Karpas-422 (cell line): ENCODE data around the gene RNF220. TPM values are rescaled to one million over a fixed set of nuclear protein-coding genes. Genes with fewer than 3 reads are reported as not detected.
A peak's percentile ranks its signal among the peaks of the same experiment; 100 is the strongest.

Experiments used
- DNase-seq: peaks from one replicate; pipeline ENCODE4 v3.0.0-alpha.2; 2015
- H2AFZ ChIP-seq: fragments of 200-600 bp; sonication (generic); 2 replicates; pipeline ENCODE4 v1.6.1; 2014; ENCODE audit warnings: antibody characterized with exemption, low read length, mixed read lengths
- H3K27ac ChIP-seq: fragments of 200-600 bp; sonication (generic); 2 replicates; pipeline ENCODE4 v1.5.1; 2014; ENCODE audit warnings: mild to moderate bottlenecking, low read length, moderate library complexity
- H3K27me3 ChIP-seq: fragments of 200-600 bp; sonication (generic); 2 replicates; pipeline ENCODE4 v1.6.1; 2014; ENCODE audit warnings: low read length, mixed read lengths
- H3K36me3 ChIP-seq: fragments of 200-600 bp; sonication (generic); 2 replicates; pipeline ENCODE4 v1.6.1; 2014; ENCODE audit warnings: low read length, mixed read lengths; ENCODE audit not compliant: insufficient read depth
- H3K4me1 ChIP-seq: fragments of 200-600 bp; sonication (generic); 2 replicates; pipeline ENCODE4 v1.6.1; 2014; ENCODE audit warnings: mild to moderate bottlenecking, low read length, mixed read lengths
- H3K4me2 ChIP-seq: fragments of 200-600 bp; sonication (generic); 2 replicates; pipeline ENCODE4 v1.6.1; 2014; ENCODE audit warnings: low read length, low read depth, mild to moderate bottlenecking; ENCODE audit not compliant: poor library complexity, severe bottlenecking
- H3K4me3 ChIP-seq: fragments of 200-600 bp; sonication (generic); 2 replicates; pipeline ENCODE4 v1.5.1; 2014; ENCODE audit warnings: mild to moderate bottlenecking, antibody characterized with exemption, low read length, mixed read lengths
- H3K79me2 ChIP-seq: fragments of 200-600 bp; sonication (generic); 2 replicates; pipeline ENCODE4 v1.6.1; 2014; ENCODE audit warnings: mild to moderate bottlenecking, low read length, mixed read lengths
- H3K9ac ChIP-seq: fragments of 200-600 bp; sonication (generic); 2 replicates; pipeline ENCODE4 v1.6.0; 2014; ENCODE audit warnings: low read length
- H3K9me2 ChIP-seq: fragments of 200-600 bp; sonication (generic), shearing (Covaris generic); replicated peaks from 2 replicates; pipeline ENCODE4 v1.6.0; 2014; ENCODE audit warnings: mild to moderate bottlenecking, low read length, moderate library complexity; ENCODE audit not compliant: insufficient read depth
- H3K9me3 ChIP-seq: fragments of 300-700, 200-600 bp; sonication (generic); 2 replicates; pipeline ENCODE4 v1.6.1; 2014; ENCODE audit warnings: low read length, mixed read lengths
- H4K20me1 ChIP-seq: fragments of 200-600 bp; sonication (generic); 2 replicates; pipeline ENCODE4 v1.6.1; 2014; ENCODE audit warnings: mild to moderate bottlenecking, antibody characterized with exemption, low read length, low read depth; ENCODE audit not compliant: insufficient read depth
- total RNA-seq: library from RNA; depleted of rRNA; stranded (reverse); fragments of >200 nt; shearing (Covaris generic); gene quantifications from 2 replicates; pipeline ENCODE4 v1.2.3, GENCODE V29; 2014; ENCODE audit warnings: low replicate concordance

The RNF220 gene
- total RNA-seq, 1 experiment from 2014 or later: 73.6 TPM

GRCh38 chr1:44545961-44546360 lies 140.9 kb downstream of the RNF220 start:
- H2AFZ ChIP-seq: no peak overlapping the region
- no peak overlapping the region for H3K4me2 ChIP-seq
- H3K27ac ChIP-seq: no peak overlapping the region
- H3K36me3 ChIP-seq: no peaks in the 10 kb centered on the region
- no peak overlapping the region for H3K4me3 ChIP-seq
- no peak for DNase-seq
- H3K79me2 ChIP-seq: no peaks in the 10 kb centered on the region
- no peaks in the 10 kb centered on the region for H3K27me3 ChIP-seq
- H3K9me3 ChIP-seq: no peaks in the 10 kb centered on the region
- H4K20me1 ChIP-seq: no peaks in the 10 kb centered on the region
- H3K4me1 ChIP-seq: no peaks in the 10 kb centered on the region
- H3K9me2 ChIP-seq: no peaks in the 10 kb centered on the region
- no peak overlapping the region for H3K9ac ChIP-seq

- Histone ChIP-seq H2AFZ (no peak overlapping the region), H3K9ac (no peak overlapping the region), H4K20me1 (no peaks in the 10 kb centered on the region), H3K4me3 (no peak overlapping the region), H3K9me3 (no peaks in the 10 kb centered on the region), H3K9me2 (no peaks in the 10 kb centered on the region), H3K27ac (no peak overlapping the region), H3K4me2 (no peak overlapping the region), H3K27me3 (no peaks in the 10 kb centered on the region), H3K4me1 (no peaks in the 10 kb centered on the region), H3K79me2 (no peaks in the 10 kb centered on the region), H3K36me3 (no peaks in the 10 kb centered on the region)
- peak; percentile 64 for DNase-seq
These were observed 141.5 kb downstream of the RNF220 start for GRCh38 chr1:44546403-44547053.

GRCh38 chr1:44547361-44547760 lies 142.3 kb downstream of the RNF220 start:
- Histone ChIP-seq H3K36me3 (no peaks in the 10 kb centered on the region), H3K79me2 (no peaks in the 10 kb centered on the region), H3K4me3 (no peak overlapping the region), H3K27me3 (no peaks in the 10 kb centered on the region), H3K27ac (no peak overlapping the region), H3K9ac (no peak overlapping the region), H3K4me2 (no peak overlapping the region), H3K9me2 (no peaks in the 10 kb centered on the region), H3K9me3 (no peaks in the 10 kb centered on the region), H4K20me1 (no peaks in the 10 kb centered on the region), H3K4me1 (no peaks in the 10 kb centered on the region), H2AFZ (no peak overlapping the region)
- no peak for DNase-seq

GRCh38 chr1:44547837-44548236 lies 142.8 kb downstream of the RNF220 start:
- Histone ChIP-seq H3K9me2 (no peaks in the 10 kb centered on the region), H3K9me3 (no peaks in the 10 kb centered on the region), H2AFZ (no peak overlapping the region), H3K9ac (no peak overlapping the region), H3K36me3 (no peaks in the 10 kb centered on the region), H3K4me2 (no peak overlapping the region), H3K27ac (no peak overlapping the region), H3K79me2 (no peaks in the 10 kb centered on the region), H4K20me1 (no peaks in the 10 kb centered on the region), H3K4me3 (no peak overlapping the region), H3K27me3 (no peaks in the 10 kb centered on the region), H3K4me1 (no peaks in the 10 kb centered on the region)
- DNase-seq: no peak

GRCh38 chr1:44549510-44549909 lies 144.5 kb downstream of the RNF220 start:
- DNase-seq: no peak
- H3K27ac ChIP-seq: no peak overlapping the region
- no peaks in the 10 kb centered on the region for H3K4me1 ChIP-seq
- H3K9ac ChIP-seq: no peak overlapping the region
- H3K27me3 ChIP-seq: no peaks in the 10 kb centered on the region
- H3K36me3 ChIP-seq: no peaks in the 10 kb centered on the region
- H3K9me2 ChIP-seq: no peaks in the 10 kb centered on the region
- H3K4me2 ChIP-seq: no peak overlapping the region
- H4K20me1 ChIP-seq: no peaks in the 10 kb centered on the region
- H3K9me3 ChIP-seq: no peaks in the 10 kb centered on the region
- no peak overlapping the region for H3K4me3 ChIP-seq
- H3K79me2 ChIP-seq: no peaks in the 10 kb centered on the region
- H2AFZ ChIP-seq: no peak overlapping the region

- Histone ChIP-seq H3K79me2 (no peaks in the 10 kb centered on the region), H3K27ac (no peak overlapping the region), H3K9me3 (no peaks in the 10 kb centered on the region), H2AFZ (no peak overlapping the region), H3K36me3 (no peaks in the 10 kb centered on the region), H3K4me3 (no peak overlapping the region), H3K27me3 (no peaks in the 10 kb centered on the region), H3K9ac (no peak overlapping the region), H3K4me1 (no peaks in the 10 kb centered on the region), H3K9me2 (no peaks in the 10 kb centered on the region), H4K20me1 (no peaks in the 10 kb centered on the region), H3K4me2 (no peak overlapping the region)
- DNase-seq: no peak
These were observed 148.2 kb downstream of the RNF220 start for GRCh38 chr1:44553127-44553758.

GRCh38 chr1:44553771-44554170 lies 148.7 kb downstream of the RNF220 start:
- Histone ChIP-seq H2AFZ (no peak overlapping the region), H3K9me2 (no peaks in the 10 kb centered on the region), H3K9me3 (no peaks in the 10 kb centered on the region), H3K4me3 (no peak overlapping the region), H3K9ac (no peak overlapping the region), H3K27ac (no peak overlapping the region), H3K36me3 (no peaks in the 10 kb centered on the region), H3K4me2 (no peak overlapping the region), H4K20me1 (no peaks in the 10 kb centered on the region), H3K79me2 (no peaks in the 10 kb centered on the region), H3K4me1 (no peaks in the 10 kb centered on the region), H3K27me3 (no peaks in the 10 kb centered on the region)
- no peak for DNase-seq

GRCh38 chr1:44554706-44555105 lies 149.7 kb downstream of the RNF220 start:
- Histone ChIP-seq H4K20me1 (no peaks in the 10 kb centered on the region), H3K4me1 (no peaks in the 10 kb centered on the region), H3K36me3 (no peaks in the 10 kb centered on the region), H3K4me2 (no peak overlapping the region), H3K79me2 (no peaks in the 10 kb centered on the region), H3K4me3 (no peak overlapping the region), H2AFZ (no peak overlapping the region), H3K9ac (no peak overlapping the region), H3K27me3 (no peaks in the 10 kb centered on the region), H3K9me3 (no peaks in the 10 kb centered on the region), H3K27ac (no peak overlapping the region), H3K9me2 (no peaks in the 10 kb centered on the region)
- DNase-seq: no peak
